RWPE1 (cell line): ENCODE results near the gene CDRT15.
"Not testable (repeated sequence)": the region's sequence is repeated elsewhere in the genome, so short reads cannot be mapped to it uniquely, and the experiment has no call there.

ENCODE experiments used
- CTCF ChIA-PET: fragments of 350-600 bp; sonication (Branson Sonifier 250); formaldehyde crosslinking; extraction: SDS; loops from one replicate; lab custom pipeline; 2021; lab: Yijun Ruan, JAX
- POLR2A ChIA-PET: fragments of 400-600 bp; formaldehyde crosslinking; extraction: SDS; loops from one replicate; lab custom pipeline; 2020; ENCODE audit warnings: antibody characterized with exemption; ENCODE audit not compliant: low non-redundant PET; lab: Yijun Ruan, JAX
- DNase-seq: peaks from one replicate; pipeline ENCODE4 v3.0.0; 2012; ENCODE audit warnings: low spot score
- H3K27ac ChIP-seq: fragments of 450-650 bp; 2 replicates; pipeline ENCODE4 v1.5.1; 2017
- CTCF ChIP-seq: fragments of 450-650 bp; conservative IDR thresholded peaks from 2 replicates; pipeline ENCODE4 v1.5.1; 2017; ENCODE audit warnings: low read depth, mild to moderate bottlenecking

The CDRT15 gene

GRCh38 chr17:14261406-14261805 lies 24.7 kb upstream of the CDRT15 start:
- DNase-seq: no peak
- ChIA-PET CTCF (no interaction called here), POLR2A (no interaction called here)
- H3K27ac ChIP-seq: no peak overlapping the region
- no peak for TF ChIP-seq CTCF

GRCh38 chr17:14245629-14246028 lies 9.0 kb upstream of the CDRT15 start:
- H3K27ac ChIP-seq: no peak overlapping the region
- no peak for TF ChIP-seq CTCF
- ChIA-PET POLR2A (no interaction called here), CTCF (interaction anchor here (0.6 kb wide), 2 partner anchors 504 to 1172 kb away, joined by 3 to 4 read pairs; no protein-coding TSS in a partner anchor)
- no peak for DNase-seq

GRCh38 chr17:14245002-14245401 lies 8.3 kb upstream of the CDRT15 start:
- CTCF ChIA-PET: interaction anchor here (0.5 to 0.7 kb wide), 3 partner anchors 13 to 503 kb away, joined by 3 to 5 read pairs (median 3); no protein-coding TSS in a partner anchor
- no peak for DNase-seq
- no peak overlapping the region for H3K27ac ChIP-seq
- no peak for TF ChIP-seq CTCF
- POLR2A ChIA-PET: no interaction called here

- POLR2A ChIA-PET, CTCF ChIA-PET, DNase-seq, H3K27ac ChIP-seq: not testable (repeated sequence)
Observed at GRCh38 chr17:14239271-14239670, 2.6 kb upstream of the CDRT15 start.

- CTCF ChIA-PET, DNase-seq, POLR2A ChIA-PET, H3K27ac ChIP-seq: not testable (repeated sequence)
Observed at GRCh38 chr17:14236032-14236431, 630 bp downstream of the CDRT15 start.

GRCh38 chr17:14235047-14235446 lies 1.6 kb downstream of the CDRT15 start:
- DNase-seq, POLR2A ChIA-PET, H3K27ac ChIP-seq, CTCF ChIA-PET: not testable (repeated sequence)

GRCh38 chr17:14231187-14231586 lies 5.5 kb downstream of the CDRT15 start:
- CTCF ChIA-PET, POLR2A ChIA-PET, H3K27ac ChIP-seq, DNase-seq: not testable (repeated sequence)

- no peak for TF ChIP-seq CTCF
- ChIA-PET POLR2A (no interaction called here), CTCF (no interaction called here)
- DNase-seq: no peak
- H3K27ac ChIP-seq: no peak overlapping the region
Observed at GRCh38 chr17:14228903-14229302, 7.8 kb downstream of the CDRT15 start.

GRCh38 chr17:14227052-14227451 lies 9.6 kb downstream of the CDRT15 start:
- ChIA-PET CTCF (no interaction called here), POLR2A (no interaction called here)
- TF ChIP-seq CTCF: no peak
- DNase-seq: no peak
- H3K27ac ChIP-seq: no peak overlapping the region
